CD4-positive, alpha-beta T cell treated with Interleukin-17A for 1 hour (primary cell): Measurements from ENCODE around the gene WDR44.
"Not testable (repeated sequence)": the region's sequence is repeated elsewhere in the genome, so short reads cannot be mapped to it uniquely, and the experiment has no call there.

ENCODE experiments used
- DNase-seq: peaks from one replicate; pipeline ENCODE4 v3.0.0-alpha.2; 2020

Gene WDR44, protein sequence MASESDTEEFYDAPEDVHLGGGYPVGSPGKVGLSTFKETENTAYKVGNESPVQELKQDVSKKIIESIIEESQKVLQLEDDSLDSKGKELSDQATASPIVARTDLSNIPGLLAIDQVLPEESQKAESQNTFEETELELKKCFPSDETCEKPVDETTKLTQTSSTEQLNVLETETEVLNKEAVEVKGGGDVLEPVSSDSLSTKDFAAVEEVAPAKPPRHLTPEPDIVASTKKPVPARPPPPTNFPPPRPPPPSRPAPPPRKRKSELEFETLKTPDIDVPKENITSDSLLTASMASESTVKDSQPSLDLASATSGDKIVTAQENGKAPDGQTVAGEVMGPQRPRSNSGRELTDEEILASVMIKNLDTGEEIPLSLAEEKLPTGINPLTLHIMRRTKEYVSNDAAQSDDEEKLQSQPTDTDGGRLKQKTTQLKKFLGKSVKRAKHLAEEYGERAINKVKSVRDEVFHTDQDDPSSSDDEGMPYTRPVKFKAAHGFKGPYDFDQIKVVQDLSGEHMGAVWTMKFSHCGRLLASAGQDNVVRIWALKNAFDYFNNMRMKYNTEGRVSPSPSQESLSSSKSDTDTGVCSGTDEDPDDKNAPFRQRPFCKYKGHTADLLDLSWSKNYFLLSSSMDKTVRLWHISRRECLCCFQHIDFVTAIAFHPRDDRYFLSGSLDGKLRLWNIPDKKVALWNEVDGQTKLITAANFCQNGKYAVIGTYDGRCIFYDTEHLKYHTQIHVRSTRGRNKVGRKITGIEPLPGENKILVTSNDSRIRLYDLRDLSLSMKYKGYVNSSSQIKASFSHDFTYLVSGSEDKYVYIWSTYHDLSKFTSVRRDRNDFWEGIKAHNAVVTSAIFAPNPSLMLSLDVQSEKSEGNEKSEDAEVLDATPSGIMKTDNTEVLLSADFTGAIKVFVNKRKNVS

DNA sequence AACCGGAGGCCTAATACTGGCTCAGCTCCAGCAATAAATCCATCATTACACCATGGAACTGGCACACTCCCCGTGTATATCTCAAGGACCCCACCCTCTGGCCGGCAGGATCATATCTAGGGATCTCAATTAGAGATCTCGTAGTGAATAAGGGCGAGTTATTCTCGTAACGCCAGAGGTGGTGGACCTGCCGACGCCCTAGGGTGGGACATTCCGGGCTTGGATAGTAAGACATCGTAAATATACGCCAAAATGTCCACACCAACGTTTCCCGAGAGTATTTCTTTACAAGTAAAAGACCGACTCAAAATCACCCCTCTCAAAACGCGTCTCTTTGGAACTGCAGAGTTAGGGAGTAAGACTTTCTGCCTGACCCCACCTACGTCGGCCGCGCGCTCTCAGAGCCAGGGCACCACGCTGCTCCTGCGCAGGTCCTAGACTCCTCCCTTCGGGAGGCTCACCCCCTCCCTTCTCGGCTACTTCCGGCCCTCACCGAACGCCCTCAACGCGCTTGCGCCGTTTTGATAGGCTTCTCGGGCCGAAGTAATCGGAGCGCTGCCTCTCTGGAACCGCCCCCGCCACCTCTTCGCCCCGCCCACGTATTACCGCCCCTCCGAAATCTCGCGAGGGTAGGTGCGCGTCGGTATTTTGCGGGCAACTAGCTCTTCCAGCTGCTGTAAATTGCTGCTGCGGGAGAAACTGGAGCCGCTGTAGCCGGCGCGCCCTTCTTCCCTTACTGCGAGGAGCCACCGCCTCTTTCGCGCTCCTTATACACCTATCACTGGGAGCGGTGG lies at the start of gene WDR44:
Gene WDR44 (plus strand): TSS at position 643 of the 794 bp plus-strand sequence. CDS start 398 bp downstream, outside the sequence.
- DNase-seq = peak; percentile 95

DNA sequence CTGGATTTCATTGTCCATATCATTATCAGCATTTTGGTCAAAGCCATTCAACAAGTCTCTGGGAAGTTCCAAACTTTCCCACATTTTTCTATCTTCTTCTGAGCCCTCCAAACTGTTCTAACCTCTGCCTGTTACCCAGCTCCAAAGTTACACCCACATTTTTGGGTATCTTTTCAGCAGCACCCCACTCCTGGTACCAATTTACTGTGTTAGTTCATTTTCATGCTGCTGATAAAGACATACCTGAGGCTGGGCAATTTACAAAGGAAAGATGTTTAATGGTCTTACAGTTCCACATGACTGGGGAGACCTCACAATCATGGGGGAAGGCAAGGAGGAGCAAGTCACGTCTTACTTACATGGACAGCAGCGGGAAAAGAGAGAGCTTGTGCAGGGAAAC lies 40.1 kb upstream of the WDR44 start:
- DNase-seq = not testable (repeated sequence)

DNA sequence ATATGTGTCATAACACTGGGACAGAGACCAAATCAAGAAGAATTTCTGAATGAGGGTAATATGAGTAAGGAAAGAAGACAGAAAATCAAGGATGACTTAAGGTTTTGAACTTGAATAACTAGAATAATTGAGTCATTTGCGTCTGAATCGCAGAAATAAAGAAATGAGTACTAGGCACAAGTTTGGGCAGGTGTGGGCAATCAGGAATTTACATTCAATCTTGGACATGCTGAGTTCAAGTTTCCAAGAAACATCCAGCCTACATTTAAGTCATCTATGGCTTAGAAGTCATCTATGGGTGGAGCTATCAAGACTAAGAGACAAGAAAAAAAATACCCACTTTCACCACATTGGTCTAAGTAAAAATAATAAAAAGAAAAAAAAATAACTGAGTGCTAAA lies 30.4 kb upstream of the WDR44 start:
- DNase-seq = no peak

DNA sequence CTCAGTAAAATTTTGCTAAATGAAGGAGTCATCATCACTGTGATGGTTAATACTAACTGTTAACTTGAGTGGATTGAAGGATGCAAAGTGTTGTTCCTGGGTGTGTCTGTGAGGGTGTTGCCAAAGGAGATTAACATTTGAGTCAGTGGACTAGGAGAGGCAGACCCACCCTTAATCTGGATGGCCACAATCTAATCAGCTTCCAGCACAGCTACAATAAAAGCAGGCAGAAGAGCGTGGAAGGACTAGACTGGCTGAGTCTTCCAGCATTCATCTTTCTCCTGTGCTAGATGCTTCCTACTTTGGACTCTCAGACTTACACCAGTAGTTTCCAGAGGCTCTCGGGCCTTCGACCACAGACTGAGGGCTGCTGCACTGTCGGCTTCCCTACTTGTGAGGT lies 21.3 kb upstream of the WDR44 start:
- DNase-seq = no peak

DNA sequence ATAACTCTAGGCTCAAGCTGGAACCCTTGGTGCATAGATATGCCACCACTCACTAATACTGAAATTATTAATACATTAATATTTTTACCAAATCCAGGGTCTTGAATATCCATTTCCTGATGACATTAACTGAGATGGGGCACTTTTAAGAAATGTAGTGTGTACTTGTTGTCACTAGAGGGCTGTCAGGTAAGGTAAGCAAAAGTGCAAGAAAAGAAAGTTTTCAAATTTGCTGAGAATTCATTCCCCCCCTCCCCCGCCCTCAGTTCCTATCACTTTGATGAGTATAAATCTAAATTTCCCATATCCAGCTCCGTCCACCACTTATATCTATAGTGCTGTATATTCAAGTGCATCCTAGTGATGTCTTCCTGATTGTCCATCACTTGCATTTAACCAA lies 20.5 kb upstream of the WDR44 start:
- DNase-seq = peak; percentile 7

DNA sequence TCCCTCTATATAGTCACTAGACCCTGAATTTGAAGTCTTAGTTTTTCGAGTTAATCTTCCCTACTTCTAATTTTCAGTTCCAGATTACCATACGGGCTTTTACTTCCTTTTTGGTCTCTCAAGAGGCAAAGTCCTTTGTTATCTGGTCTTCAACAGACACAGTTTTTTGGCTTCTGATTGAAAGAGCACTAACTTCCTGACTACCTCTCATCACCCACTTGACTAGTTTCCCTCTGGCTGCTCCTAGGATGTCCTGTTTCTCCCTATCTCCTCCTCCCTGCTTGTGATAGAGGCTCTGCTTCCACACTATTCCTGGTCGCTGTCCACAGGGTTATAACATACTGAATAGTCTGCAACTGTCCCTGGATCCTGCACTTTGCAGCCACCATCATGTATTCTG lies 16.7 kb upstream of the WDR44 start:
- no peak for DNase-seq

DNA sequence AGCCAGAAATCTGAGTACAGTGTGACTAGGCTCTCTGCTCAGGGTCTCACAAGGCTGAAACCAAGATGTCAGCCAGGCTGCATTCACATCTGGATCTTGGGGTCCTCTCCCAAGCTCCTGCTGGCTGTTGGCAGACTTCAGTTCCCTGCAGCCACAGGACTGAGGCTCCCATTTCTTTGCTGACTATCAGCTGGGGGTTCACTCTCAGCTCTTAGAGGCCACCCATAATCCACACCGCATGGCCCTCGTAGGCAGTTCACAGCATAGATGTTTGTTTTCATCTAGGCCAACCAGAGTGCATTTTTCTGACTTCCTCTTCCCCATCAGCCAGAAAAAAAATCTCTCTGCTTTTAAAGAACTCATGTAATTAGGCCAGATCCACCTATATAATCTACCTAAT lies 8.2 kb upstream of the WDR44 start:
- no peak for DNase-seq

DNA sequence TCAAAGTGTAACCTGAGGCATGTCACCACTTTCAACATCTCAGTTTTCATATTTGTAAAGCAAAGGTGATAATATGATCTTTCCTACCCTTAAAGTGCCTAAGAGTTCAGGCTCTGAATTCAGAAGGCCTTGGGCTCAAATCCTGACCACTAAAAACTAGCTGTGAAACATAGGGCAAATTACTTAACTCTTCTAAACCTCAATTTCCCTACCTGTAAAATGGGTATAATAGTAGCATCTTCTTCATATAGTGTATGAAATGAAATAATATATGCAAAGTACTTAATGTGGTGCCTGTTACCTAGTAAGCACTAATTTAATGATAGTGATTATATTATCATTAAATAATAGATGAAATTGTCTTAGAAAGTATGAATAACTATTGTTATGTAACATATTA lies 7.0 kb upstream of the WDR44 start:
- DNase-seq = no peak

DNA sequence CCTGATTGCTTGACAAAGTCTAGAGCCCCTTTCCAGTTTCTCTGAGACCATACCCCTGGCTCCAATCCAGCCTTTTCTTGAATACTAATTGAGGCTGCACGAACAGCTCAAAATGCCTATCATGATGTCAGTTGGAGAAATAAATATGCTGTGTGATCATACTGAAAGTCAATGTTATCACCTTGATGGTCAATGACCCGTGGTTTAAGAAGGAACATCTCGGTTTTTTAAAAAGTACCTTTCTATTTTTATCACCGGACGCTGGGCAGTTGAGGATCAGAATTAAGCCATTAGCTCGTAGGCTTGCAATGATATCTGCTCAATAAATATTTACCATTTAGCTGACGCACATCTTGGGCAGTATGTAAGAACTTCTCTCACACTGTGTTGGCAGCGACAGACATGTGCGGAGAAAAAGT lies 852 bp upstream of the WDR44 start:
- no peak for DNase-seq

DNA sequence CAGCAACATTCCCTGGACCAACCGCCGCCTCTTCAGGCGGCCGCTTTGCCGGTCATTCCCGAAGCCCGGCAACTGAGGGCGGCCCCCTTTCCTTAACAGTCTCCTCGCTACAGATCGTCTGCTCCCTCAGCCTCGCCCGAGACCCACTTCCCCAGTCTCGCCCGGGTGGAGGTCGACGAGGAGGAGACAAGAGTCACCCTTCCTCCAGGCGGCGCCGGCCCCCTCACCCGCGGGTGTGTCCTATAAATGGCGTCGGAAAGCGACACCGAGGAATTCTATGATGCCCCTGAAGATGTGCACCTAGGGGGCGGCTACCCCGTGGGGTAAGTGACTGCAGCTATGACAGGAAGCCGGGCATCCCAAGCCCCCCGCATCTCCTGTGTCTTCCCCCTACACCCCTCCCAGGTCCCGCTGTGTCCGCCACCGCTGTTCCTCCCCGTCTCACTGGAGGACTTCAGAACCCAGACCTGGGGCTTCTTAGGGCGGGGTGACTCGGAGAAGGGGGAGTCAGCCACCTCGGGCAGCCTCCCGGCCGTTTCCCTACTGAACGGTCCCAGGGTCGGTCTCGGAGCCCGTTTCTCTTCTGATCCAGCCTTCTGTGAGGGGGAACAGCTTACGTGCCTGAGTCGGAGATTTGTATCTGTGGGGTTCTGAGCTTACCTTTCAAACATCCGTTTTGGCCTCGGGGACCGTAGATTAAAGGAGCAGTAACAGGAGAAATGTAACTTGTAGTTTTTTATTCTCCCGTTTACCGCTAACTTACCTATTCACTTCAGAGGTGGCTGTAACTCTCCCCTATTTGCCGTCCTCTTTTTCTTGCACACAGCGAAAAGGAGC lies 570 bp downstream of the WDR44 start:
- peak; percentile 54 for DNase-seq

DNA sequence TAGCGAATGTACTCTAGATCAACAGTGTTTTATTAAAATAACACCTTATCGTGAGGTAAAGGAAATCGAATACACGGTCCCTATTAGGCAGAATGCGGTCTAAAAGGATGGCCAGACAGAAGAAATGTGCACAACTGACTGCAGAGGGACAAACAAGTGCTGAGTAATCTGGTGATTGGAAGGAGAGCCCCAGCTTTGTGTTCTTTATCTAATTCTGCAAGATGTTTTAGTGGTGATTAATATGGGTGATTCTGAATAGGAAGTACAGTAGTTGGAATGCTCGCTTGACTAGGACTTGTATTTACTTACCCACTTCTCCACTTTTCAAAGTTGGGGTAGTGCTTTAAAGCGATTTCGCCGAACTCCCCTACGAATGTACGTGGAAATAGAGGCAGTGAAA lies 1.2 kb downstream of the WDR44 start:
- DNase-seq = peak; percentile 29

DNA sequence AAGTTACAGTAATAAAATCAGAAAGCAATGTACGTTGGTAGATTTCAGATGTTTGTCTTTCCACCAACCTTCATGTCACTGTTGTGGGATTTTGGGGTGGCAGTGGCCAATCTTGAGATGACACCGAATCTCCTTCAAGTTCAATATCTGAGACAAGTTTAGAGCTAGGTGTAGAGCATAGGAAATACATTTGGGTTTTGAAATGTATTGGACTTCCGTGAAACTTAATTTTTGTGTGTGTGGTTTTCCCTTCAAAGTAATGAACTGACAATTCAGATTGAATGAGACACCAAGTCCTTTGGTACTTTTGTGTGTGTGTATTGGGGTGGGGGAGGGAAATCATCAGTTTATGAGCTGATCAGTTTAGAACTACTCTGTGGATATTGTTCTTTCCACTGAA lies 1.8 kb downstream of the WDR44 start:
- DNase-seq = peak; percentile 27

DNA sequence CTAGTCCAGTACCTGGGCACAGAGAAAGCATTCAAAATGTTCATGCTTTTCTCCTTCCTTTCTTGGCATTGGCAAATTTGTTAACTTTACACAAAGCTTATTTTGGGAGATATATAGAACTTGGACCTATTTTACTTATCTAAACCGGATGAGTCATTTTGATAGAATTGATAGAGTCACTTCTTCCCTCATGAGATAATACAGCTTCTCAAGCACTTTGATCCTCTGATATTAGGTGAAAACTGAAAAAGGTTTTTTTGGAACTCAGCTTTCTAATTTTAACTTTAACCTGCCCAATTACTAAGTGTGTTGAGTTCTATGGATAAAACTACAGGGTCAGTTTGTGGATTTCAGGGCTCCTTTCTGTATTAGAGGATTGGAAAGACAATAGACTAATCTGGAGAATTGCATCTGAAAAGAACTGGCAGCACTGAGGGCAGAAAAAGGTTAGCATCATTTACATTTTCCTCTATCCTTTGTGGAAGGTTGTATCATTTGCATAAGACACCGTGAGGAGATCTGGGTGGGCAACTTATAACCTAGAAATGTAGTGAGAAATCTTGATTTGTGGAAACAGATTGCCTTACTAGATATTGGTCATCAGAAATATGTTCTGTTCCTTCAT lies 2.4 kb downstream of the WDR44 start:
- DNase-seq = no peak

DNA sequence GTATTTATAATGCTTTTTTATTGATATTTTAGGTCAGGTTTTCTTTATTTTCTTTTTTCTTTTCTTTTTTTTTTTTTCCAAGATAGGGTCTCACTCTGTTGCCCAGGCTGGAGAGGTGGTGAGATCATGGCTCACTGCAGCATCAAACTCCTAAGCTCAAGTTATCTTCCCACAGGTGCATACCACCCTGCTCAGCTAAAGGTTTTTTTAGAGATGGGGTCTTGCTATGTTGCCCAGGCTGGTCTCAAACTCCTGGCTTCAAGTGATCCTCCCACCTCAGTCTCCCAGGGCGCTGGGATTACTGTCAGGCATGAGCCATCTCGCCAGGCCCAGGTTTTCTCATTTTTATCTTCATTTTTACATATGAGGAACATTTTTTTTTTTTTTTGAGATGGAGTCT lies 3.3 kb downstream of the WDR44 start:
- no peak for DNase-seq

DNA sequence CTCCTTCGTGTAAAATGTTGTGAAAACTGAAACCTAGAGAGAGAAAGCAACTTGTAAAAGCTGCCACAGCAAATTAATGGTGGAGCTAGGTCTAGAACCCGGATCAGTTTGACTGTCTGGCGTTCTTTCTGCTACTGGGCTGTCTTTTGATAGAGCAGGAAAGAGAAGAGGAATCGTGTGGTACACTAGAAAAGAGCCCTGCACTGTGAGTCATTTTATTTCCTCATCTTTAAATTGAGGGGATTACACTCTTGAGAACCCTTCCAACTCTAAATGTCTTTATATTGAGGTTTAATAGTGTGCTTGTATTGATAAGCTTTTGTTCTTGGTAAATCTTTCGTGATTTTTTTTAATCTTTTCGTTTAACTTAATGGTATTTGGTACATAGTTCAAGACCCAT lies 4.3 kb downstream of the WDR44 start:
- DNase-seq = no peak

DNA sequence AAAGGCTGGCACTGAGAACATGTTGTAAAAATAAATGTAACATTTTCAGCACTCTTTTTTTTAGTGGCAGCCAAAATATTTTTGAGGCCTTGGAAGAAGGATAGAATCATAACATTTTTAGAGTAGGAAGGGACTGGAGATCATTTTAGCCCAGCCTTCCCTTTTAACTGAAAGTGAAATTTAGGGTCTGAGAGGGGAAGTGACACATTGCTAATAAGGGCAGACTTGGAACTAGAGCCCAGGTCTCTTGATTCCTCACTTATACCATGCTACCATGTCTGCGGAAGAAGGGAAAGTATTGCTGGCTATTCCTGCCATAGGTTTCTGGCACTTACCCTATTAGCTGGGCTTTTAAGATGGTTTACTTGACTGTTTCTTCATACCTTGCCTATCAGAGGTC lies 4.8 kb downstream of the WDR44 start:
- no peak for DNase-seq

DNA sequence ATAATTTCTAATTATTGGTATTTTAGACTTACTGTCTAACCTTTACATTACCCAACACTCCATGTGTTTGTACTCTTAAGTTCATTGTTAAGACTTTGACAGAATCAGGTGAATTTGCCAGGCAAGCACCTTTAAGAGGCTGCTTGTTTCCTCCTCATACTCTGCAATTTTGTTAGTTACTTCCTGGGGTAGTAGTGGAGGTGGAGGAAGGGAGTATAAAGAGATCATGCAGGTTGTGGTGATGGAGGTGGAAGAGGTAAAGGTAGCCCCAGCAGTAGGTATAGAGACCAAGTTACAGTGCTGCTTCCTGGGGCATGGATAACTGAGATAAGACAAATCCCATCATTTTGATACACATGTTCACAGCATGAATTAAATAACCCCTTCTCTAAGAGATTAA lies 6.7 kb downstream of the WDR44 start:
- peak; percentile 16 for DNase-seq

DNA sequence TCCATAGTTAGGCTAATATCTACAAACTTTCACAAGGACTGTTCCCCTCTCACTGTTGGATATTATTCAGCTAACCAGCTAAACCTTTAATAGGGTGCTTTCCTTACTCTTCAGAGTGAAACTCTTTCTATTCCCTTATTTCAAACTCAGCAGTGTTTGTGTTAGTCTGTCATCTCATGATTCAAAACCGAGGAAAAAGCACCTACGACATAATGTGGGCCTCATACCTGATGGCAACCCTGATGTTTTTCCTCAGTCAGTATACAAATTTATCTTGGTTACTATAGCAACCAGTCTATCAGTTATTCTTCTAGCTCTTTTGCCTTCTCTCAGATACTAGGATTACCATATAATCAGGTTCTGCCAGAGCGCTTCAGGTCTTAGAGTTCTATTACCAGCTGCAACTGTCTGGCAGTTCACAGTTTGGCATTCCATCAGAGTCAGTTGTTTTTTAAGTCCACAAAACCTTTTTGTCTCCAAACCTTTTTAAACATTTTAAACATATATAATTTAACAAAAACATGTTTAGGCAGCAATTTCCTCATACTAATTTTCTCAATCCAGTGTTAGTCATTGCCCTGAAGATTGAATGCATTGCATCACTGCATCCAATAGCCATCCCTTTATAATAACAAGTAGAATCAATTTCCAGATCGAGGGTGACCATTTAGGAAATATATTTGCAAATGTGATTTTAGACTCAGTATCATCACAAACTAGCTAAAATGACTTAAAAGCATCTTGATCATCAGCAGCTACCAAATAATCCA lies 7.4 kb downstream of the WDR44 start:
- DNase-seq = peak; percentile 55

DNA sequence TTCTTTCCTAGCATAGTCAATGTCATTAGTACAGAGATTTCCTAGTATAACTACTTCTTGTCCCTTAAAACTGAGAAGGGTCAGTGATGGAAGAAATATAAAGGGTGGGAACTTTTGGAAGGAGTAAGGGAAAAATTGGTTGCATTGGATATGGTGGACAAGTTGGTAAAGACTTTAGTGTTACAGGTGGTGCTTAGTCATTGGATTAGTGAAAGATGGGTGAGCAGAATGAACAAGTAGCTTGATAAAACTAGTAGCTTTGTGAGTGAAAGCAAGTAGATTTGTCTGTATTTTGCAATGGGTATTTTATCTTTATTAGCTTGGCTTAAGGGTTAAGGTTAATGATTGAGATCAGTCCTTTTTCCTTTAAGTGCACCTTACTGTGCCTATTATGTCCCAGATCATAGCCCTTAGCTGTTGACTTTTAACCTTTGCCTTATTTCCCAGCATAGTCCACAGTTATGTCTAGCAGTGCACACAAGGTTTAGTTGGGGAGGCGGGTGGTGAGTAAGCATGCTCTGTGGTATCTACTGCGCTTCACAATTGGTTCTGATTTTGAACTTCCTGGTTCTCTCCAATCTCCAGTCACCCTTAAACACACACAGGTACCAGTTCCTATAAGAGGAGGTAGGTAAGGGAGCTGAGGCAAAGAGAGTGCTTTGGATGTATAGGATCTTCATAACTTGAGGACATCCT lies 9.5 kb downstream of the WDR44 start:
- no peak for DNase-seq

DNA sequence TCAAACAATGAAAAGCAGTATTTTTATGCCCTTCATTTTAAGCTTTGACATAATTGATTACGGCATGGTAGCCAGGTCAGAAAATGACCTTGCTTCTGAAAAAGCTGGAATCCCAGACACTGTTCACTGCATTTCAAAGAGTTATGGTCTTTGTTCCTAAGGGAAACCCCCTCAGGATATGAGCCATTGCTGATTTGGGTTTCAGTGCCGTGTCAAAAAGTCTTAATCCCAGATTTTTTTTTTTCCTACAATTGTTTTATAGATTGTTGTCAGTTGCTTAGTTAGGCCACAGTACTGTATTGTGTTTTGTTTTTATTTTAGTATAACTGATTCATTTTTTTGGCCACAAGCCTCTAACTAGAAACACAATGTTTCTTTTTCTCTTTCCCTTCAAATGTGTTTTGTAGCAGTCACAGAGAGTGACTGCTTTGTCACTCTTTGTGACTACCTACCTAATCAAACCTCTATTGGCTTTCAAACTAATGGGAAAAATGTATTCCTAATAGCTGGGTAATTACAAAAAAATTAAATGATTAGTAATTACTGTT lies 10.3 kb downstream of the WDR44 start:
- no peak for DNase-seq
